ENCODE measurements around the gene PEAK1. TPM values are rescaled to one million over a fixed set of nuclear protein-coding genes. Genes with fewer than 3 reads are reported as not detected.

PEAK1 gene
- total RNA-seq, 1 experiment from 2014 or later = 58.7 TPM

GRCh38 chr15:77121599-77121998 lies 298.3 kb downstream of the PEAK1 start:
- Histone ChIP-seq H3K36me3 (ENCODE audit: control insufficient read depth, insufficient read depth, low read length) (no peaks in the 10 kb centered on the region), H3K9me3 (ENCODE audit: control insufficient read depth, insufficient read depth, low read depth, low read length) (no peaks in the 10 kb centered on the region), H3K4me3 (ENCODE audit: low read depth in 2 of 2, low read length in 2 of 2) (no peak overlapping the region), H3K27me3 (ENCODE audit: control insufficient read depth, insufficient read depth, low read length) (no peaks in the 10 kb centered on the region), H3K27ac (ENCODE audit: low read length) (no peak overlapping the region), H3K4me1 (ENCODE audit: control insufficient read depth, insufficient read depth, low read length) (peaks cover 11% of the 10 kb centered on the region)
- ChIA-PET CTCF (no interaction called here), POLR2A (no interaction called here)
- in situ Hi-C loops (cut with HindIII; ENCODE audit: low pct_unique_long_range_greater_than_20kb, low sequenced_read_pairs) = no loop called here
- intact Hi-C loops (cut with micrococcal nuclease; ENCODE audit: unreplicated experiment) = no loop called here
- TF ChIP-seq POLR2AphosphoS5 (IDR thresholded peaks at IDR 0.05; ENCODE audit: low read depth, low read length) (no peak), SIN3A (IDR thresholded peaks at IDR 0.05; ENCODE audit: borderline replicate concordance, insufficient read depth, low read depth, low read length) (no peak), REST (IDR thresholded peaks at IDR 0.05; ENCODE audit: insufficient read depth in 1 of 2, low read depth in 2 of 2, low read length in 1 of 2) (no peak), TCF7L2 (IDR thresholded peaks at IDR 0.05; ENCODE audit: low read depth, low read length) (no peak), CTCF (IDR thresholded peaks at IDR 0.05) (no peak)
- no TSS peak for BruUV-seq (replicated peaks)
- ATAC-seq (no peak), DNase-seq (ENCODE audit: low read depth, low spot score) (no peak)

GRCh38 chr15:77120576-77120975 lies 299.3 kb downstream of the PEAK1 start:
- no TSS peak for BruUV-seq (replicated peaks)
- ChIA-PET CTCF (no interaction called here), POLR2A (no interaction called here)
- Histone ChIP-seq H3K9me3 (ENCODE audit: control insufficient read depth, insufficient read depth, low read depth, low read length) (no peaks in the 10 kb centered on the region), H3K27me3 (ENCODE audit: control insufficient read depth, insufficient read depth, low read length) (no peaks in the 10 kb centered on the region), H3K36me3 (ENCODE audit: control insufficient read depth, insufficient read depth, low read length) (no peaks in the 10 kb centered on the region), H3K4me3 (ENCODE audit: low read depth in 2 of 2, low read length in 2 of 2) (no peak overlapping the region), H3K27ac (ENCODE audit: low read length) (no peak overlapping the region), H3K4me1 (ENCODE audit: control insufficient read depth, insufficient read depth, low read length) (peaks cover 11% of the 10 kb centered on the region)
- no peak for TF ChIP-seq POLR2AphosphoS5 (IDR thresholded peaks at IDR 0.05; ENCODE audit: low read depth, low read length)
- no peak for TF ChIP-seq REST (IDR thresholded peaks at IDR 0.05; ENCODE audit: insufficient read depth in 1 of 2, low read depth in 2 of 2, low read length in 1 of 2)
- TF ChIP-seq CTCF (IDR thresholded peaks at IDR 0.05) = no peak
- no peak for TF ChIP-seq TCF7L2 (IDR thresholded peaks at IDR 0.05; ENCODE audit: low read depth, low read length)
- TF ChIP-seq SIN3A (IDR thresholded peaks at IDR 0.05; ENCODE audit: borderline replicate concordance, insufficient read depth, low read depth, low read length) = no peak
- in situ Hi-C loops (cut with HindIII; ENCODE audit: low pct_unique_long_range_greater_than_20kb, low sequenced_read_pairs) (no loop called here), intact Hi-C loops (cut with micrococcal nuclease; ENCODE audit: unreplicated experiment) (no loop called here)
- ATAC-seq (no peak), DNase-seq (ENCODE audit: low read depth, low spot score) (no peak)
